Spleen (tissue), 7 donors: ENCODE measurements around the gene MMAB.

Source experiments
- POLR2A ChIP-seq, 3 donors: fragments of 450-650 bp; IDR thresholded peaks; one replicate each; pipeline ENCODE4 v1.5.1; 2017; ENCODE audit warnings: antibody characterized with exemption in 3 of 3, mild to moderate bottlenecking in 1 of 3
- POLR2AphosphoS5 ChIP-seq, 3 donors: sonication (generic); formaldehyde crosslinking; IDR thresholded peaks; one replicate each; pipeline ENCODE4 v1.5.1; 2017; ENCODE audit warnings: antibody characterized with exemption in 3 of 3
- TF ChIP-seq, protein P1 (sequence below), 11 experiments: fragments of 200-600 bp in 7 of 11; fragments of 450-650 bp in 4 of 11; sonication (generic) in 4 of 11; IDR thresholded peaks in 8 of 11; conservative IDR thresholded peaks in 3 of 11; 1 replicate in 7 of 11; 2 replicates in 4 of 11; pipeline versions ENCODE4 v1.4.0 to v1.8.0; 2016 to 2021; ENCODE audit warnings: antibody characterized with exemption in 11 of 11, inconsistent platforms in 4 of 11, mild to moderate bottlenecking in 1 of 11
- donor health status: DM: no; HTN: no; CAD: no; lungs with moderate emphysema.
- donor health status: DM: no; HTN: no; CAD: no.
- donor health status: DM: no; HTN: no; CAD: no.

DNA sequence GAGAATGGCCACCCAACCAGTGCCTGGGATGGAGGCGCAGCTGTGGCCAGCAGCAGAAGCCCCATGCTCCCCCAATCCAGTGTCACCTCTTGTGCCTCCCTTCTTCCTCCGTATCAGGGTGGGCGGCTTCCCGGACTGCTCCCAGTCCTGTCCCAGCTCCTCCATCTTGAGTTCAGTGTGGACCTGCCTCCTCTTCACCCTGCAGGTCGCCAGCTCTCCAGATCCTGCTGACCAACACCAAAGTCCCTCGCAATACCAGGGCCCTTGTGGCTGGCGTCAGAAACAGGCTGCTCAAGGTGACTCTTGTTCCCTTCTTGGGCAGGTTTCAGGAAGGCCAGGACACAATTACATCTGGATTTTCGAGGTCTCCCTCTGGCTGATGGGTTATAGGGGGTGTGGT lies 17.3 kb upstream of the MMAB start:
- no peak for TF ChIP-seq POLR2A (IDR thresholded peaks at IDR 0.05)
- TF ChIP-seq, protein P1, sequence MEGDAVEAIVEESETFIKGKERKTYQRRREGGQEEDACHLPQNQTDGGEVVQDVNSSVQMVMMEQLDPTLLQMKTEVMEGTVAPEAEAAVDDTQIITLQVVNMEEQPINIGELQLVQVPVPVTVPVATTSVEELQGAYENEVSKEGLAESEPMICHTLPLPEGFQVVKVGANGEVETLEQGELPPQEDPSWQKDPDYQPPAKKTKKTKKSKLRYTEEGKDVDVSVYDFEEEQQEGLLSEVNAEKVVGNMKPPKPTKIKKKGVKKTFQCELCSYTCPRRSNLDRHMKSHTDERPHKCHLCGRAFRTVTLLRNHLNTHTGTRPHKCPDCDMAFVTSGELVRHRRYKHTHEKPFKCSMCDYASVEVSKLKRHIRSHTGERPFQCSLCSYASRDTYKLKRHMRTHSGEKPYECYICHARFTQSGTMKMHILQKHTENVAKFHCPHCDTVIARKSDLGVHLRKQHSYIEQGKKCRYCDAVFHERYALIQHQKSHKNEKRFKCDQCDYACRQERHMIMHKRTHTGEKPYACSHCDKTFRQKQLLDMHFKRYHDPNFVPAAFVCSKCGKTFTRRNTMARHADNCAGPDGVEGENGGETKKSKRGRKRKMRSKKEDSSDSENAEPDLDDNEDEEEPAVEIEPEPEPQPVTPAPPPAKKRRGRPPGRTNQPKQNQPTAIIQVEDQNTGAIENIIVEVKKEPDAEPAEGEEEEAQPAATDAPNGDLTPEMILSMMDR (IDR thresholded peaks at IDR 0.05 in 8 of 11, conservative IDR thresholded peaks at IDR 0.05 in 3 of 11): no peak
- TF ChIP-seq POLR2AphosphoS5 (IDR thresholded peaks at IDR 0.05): no peak
